Stomach smooth muscle (tissue), 2 donors: ENCODE measurements around the gene SNCB.

Experiments
- H3K27ac ChIP-seq: one replicate; pipeline ENCODE4 v1.7.0; 2013; ENCODE audit warnings: mild to moderate bottlenecking, low read length, inconsistent platforms
- H3K27me3 ChIP-seq, 2 donors: one replicate each; pipeline ENCODE4 v1.7.0; 2013; ENCODE audit warnings: low read length in 2 of 2; ENCODE audit not compliant: insufficient read depth in 2 of 2, control insufficient read depth in 1 of 2
- H3K36me3 ChIP-seq, 2 donors: one replicate each; pipeline ENCODE4 v1.7.0; 2013; ENCODE audit warnings: low read length in 2 of 2; ENCODE audit not compliant: control insufficient read depth in 2 of 2, insufficient read depth in 2 of 2
- H3K4me1 ChIP-seq: one replicate; pipeline ENCODE4 v1.7.0; 2013; ENCODE audit warnings: low read length; ENCODE audit not compliant: control insufficient read depth, insufficient read depth
- H3K4me3 ChIP-seq, 2 donors: one replicate each; pipeline ENCODE4 v1.7.0; 2013; ENCODE audit warnings: low read length in 2 of 2
- H3K9ac ChIP-seq, 2 donors: one replicate each; pipeline ENCODE4 v1.7.0; 2013; ENCODE audit warnings: low read length in 2 of 2, mild to moderate bottlenecking in 1 of 2
- H3K9me3 ChIP-seq, 2 donors: one replicate each; pipeline ENCODE4 v1.7.0; 2013; ENCODE audit warnings: low read length in 2 of 2; ENCODE audit not compliant: control insufficient read depth in 2 of 2
- donor health status: healthy.
- donor health status: Pancreatic carcinoma.

The SNCB gene

DNA sequence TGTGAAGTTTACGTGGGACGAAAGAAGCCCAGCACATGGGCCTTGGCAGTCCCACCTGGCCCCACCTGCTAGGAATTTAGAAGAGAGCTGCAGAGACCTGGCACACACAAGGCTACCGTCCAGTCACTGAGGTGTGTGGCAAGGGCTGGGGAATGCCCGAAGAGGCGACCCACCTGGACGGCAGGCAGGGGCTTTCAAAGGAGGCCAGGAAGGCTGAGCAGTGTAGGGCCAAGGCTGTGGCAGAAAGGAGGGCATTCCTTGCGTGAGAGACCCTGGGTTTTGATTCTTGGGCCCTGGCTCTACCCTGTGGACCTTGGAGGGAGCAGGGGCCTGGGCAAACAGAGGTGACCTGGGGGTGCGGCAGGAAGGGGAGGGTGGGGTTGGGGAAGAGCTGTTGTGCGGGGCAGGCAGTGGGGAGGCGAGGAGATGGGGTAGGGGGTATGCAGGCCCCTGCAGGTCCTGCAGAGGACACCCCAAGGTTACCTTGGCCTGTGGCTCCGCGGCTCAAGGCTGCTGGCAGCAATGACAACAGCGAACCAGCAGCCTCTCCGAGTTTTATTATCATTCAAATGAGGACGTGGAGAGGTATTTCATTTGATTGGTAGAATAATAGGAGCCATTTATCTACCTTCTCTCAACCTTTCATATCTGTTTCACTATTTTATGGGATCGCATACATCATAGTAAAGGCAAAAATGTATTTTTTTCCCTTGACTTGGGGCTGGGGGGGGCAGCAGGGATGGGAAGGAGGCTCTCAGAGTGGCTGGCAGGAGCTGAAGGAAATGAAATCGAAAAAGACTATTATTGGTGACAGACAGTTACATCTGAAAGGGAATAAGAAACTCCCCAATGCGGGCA lies 41.8 kb upstream of the SNCB start:
- no peaks in the 10 kb centered on the region for H3K9me3 ChIP-seq
- no peak overlapping the region for H3K9ac ChIP-seq
- peaks cover 14% of the 10 kb centered on the region in 2 donors for H3K27me3 ChIP-seq

DNA sequence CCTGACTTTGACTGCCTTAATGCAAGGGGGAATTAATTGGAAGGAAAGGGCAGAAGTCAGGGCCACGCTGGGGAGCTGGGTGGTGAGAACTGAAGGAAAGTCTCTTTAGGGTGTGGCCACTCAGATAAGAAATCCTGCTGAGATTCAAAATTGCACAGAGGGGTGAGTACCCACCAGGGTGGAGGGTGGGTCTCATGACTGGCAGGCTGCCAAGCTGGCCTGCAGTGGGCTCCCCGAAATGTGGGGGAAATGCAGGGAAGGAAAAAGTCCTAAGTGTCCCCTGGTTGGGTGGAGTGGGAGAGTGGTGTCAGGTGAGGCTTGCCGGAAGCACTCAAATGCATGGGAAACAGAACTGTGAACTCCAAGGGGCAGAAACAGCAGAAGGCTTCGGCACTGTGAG lies 41.1 kb upstream of the SNCB start:
- H3K9ac ChIP-seq, result no peak overlapping the region
- H3K9me3 ChIP-seq, result no peaks in the 10 kb centered on the region
- no peak overlapping the region for H3K4me3 ChIP-seq
- H3K27me3 ChIP-seq, result peaks cover 13 to 14% of the 10 kb centered on the region in 2 donors
- no peaks in the 10 kb centered on the region for H3K4me1 ChIP-seq
- no peak overlapping the region for H3K27ac ChIP-seq
- no peaks in the 10 kb centered on the region for H3K36me3 ChIP-seq

More for the DNA sequence above, 41.8 kb upstream of the SNCB start:
- Histone ChIP-seq H3K36me3 (no peaks in the 10 kb centered on the region), H3K27ac (no peak overlapping the region), H3K4me3 (no peak overlapping the region), H3K4me1 (no peaks in the 10 kb centered on the region)

DNA sequence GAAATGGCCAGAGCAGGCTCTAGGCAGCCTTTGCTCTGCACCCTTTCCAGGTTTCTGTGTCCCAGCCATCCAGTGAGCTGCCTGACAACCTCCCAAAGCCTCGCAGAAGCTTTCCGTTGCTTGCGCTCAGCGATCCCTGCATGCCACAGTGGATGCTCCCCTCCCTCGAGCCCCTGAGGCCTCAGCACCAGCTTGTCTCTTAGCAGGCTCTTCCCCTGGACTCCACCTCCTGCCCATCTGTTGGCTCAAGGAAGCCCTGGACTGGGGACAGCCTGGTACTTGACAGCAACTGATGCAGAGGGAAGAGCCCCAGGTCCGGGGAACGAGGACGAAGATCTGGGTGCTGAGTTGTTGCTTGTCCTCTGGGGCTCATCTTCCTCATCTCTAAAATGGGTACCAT lies 40.1 kb upstream of the SNCB start:
- Histone ChIP-seq H3K4me1 (no peaks in the 10 kb centered on the region), H3K9ac (no peak overlapping the region), H3K36me3 (no peaks in the 10 kb centered on the region), H3K27me3 (peaks cover 15 to 17% of the 10 kb centered on the region in 2 donors), H3K4me3 (no peak overlapping the region), H3K9me3 (no peaks in the 10 kb centered on the region), H3K27ac (no peak overlapping the region)

DNA sequence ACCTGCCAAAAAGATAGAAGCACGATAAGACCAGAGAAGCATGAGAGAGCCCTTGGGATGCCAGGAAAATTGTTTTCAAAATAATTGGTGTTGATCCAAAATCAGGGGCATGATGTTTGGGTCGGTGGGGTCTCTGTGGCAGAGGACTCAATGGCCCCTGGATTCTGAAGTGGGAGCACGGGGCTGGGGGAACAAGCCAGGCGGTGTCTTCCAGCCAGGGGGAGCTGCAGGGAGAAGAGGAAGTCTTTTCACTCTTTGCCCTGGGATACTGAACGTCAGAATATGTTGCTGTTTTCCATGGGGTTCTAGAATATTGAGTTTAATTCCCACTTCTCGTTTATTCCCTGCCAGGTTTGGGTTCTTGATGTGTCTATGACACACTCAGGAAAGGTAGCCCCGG lies 37.3 kb upstream of the SNCB start:
- Histone ChIP-seq H3K9ac (no peak overlapping the region), H3K4me1 (no peaks in the 10 kb centered on the region), H3K36me3 (no peaks in the 10 kb centered on the region), H3K9me3 (no peaks in the 10 kb centered on the region), H3K27me3 (peaks cover 28 to 33% of the 10 kb centered on the region in 2 donors), H3K4me3 (no peak overlapping the region), H3K27ac (no peak overlapping the region)

DNA sequence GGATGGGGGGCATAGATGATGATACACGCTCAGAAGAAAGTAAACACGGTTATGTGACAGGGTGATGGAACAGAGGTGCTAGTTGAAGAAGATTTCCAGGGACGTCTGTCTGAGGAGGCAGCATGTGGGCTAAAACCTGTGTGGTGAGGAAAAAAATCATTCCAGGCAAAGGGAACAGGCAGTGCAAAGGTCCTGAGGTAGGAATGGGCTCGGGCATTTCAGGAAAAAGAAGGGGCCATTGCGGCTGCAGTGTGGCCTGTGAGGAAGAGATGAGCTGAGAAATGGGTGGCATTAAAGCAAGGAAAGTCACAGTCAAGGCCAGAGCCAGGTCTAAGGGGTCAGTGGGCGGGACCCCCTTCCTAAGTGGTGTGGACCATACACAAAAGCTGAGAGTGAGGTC lies 35.2 kb upstream of the SNCB start:
- H3K36me3 ChIP-seq, result no peaks in the 10 kb centered on the region
- H3K27me3 ChIP-seq, result peaks cover 21 to 26% of the 10 kb centered on the region in 2 donors
- no peak overlapping the region for H3K9ac ChIP-seq
- peaks cover 4% of the 10 kb centered on the region for H3K4me1 ChIP-seq
- no peaks in the 10 kb centered on the region for H3K9me3 ChIP-seq
- H3K27ac ChIP-seq, result no peak overlapping the region
- H3K4me3 ChIP-seq, result no peak overlapping the region

DNA sequence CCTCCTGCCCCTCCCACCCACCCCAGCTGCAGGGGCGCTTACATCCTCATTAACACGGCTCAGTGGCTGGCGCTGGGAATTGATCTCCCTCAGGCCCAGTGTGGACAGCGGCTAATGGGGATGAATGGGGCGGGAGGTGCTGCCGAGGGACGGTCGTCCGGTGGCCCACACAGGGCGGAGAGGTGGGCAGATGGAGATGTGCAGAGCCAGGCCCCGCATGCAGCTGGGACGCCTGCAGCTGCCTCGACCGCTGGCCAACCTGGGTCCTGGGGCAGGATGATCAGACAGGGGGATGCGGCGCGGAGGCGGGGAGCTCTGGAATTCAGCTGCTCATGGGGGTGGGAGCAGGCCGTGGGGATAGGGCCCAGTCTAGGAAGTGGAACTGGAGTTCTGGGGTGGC lies 34.6 kb upstream of the SNCB start:
- H3K27me3 ChIP-seq, result peaks cover 19 to 22% of the 10 kb centered on the region in 2 donors
- no peak overlapping the region for H3K9ac ChIP-seq
- no peak overlapping the region for H3K4me3 ChIP-seq

DNA sequence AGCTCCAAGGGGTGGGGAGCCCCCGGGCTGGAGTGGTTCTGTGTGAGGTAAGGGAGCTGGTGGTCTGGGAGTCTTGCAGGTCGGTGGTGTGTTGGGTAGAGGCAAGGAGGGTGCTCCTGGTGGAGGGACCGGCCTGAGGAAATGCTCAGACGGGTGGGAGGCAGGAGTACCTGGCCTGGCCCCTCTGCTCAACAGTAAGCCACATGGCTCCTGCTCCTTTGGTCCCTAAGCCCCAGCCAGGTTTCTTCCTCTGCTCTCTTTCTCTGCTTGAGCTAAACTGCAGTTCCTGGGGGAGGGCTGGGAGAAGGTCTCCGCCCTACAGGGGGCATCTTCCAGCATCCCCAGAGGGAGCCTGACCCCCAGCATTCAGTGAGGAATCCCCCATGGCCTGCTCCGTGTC lies 34.1 kb upstream of the SNCB start:
- Histone ChIP-seq H3K27me3 (peaks cover 18 to 22% of the 10 kb centered on the region in 2 donors), H3K4me1 (peaks cover 4% of the 10 kb centered on the region), H3K9me3 (no peaks in the 10 kb centered on the region), H3K27ac (no peak overlapping the region), H3K36me3 (no peaks in the 10 kb centered on the region), H3K9ac (no peak overlapping the region), H3K4me3 (no peak overlapping the region)

More for the DNA sequence above, 34.6 kb upstream of the SNCB start:
- Histone ChIP-seq H3K27ac (no peak overlapping the region), H3K4me1 (peaks cover 4% of the 10 kb centered on the region), H3K9me3 (no peaks in the 10 kb centered on the region), H3K36me3 (no peaks in the 10 kb centered on the region)

DNA sequence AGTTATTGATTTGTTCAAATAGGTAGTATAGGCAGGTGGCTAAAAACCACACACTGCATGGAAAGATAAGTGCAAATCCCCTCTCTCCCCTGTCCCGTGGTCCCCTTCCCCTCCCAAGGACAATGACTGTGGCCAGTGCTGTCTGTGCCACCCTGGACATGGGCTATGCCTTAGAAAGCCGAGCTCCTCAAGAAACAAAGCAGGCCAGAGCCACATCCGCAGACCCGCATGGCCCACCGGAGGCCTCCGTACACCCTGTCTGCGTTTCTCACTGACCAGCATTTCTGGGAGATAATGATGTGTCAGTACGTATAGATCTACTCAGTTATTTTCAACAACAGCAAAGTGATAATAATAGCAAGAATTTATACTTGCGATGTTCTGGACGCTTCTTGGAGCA lies 33.2 kb upstream of the SNCB start:
- no peak overlapping the region for H3K27ac ChIP-seq
- H3K36me3 ChIP-seq, result no peaks in the 10 kb centered on the region
- H3K4me3 ChIP-seq, result no peak overlapping the region
- no peak overlapping the region for H3K9ac ChIP-seq
- peaks cover 9% of the 10 kb centered on the region for H3K4me1 ChIP-seq
- peaks cover 15 to 22% of the 10 kb centered on the region in 2 donors for H3K27me3 ChIP-seq
- H3K9me3 ChIP-seq, result no peaks in the 10 kb centered on the region

DNA sequence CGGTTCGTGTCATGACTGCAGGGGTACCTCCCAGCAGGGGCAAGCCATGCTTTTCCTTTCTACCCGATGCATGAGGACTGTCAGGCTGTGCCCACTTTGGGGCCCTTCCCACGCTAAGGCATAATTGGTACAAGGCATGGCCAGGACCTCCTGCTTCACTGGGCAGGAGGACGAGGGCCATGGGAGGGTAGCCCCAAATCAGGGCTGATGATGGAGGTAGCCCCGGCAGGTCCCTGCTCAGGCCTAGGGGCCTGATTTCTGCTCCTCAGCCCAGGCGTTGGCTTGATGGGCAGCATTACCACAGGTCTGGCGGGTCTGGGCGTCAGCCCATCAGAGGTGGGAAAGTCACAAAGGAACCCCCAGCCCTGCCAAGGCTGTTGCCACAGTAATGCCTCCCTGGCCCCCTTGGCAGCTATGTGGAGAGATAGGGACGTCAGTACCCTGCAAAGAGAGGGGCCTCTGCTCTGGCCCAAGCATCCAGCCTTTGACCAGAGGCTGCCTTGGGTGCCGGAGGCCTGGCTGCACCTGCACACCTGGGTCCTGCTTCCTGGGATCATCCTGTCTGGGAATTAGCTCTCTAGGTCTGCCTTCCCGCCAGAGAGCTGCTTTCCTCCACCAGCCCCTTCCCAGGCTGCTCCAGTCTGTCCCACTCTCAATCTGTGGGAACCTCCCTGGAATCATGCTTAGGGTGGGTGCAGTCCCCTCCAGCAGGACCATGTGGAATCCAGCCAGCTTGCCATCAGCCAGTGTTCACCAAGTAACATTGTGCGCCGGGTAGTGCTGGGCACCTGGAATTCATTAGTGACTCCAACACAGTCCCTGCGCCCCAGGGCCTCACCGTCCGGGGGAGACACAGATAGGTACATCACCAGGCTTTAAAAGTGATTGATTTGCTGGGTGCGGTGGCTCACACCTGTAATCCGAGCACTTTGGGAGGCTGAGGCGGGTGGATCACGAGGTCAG lies 32.3 kb upstream of the SNCB start:
- H3K9ac ChIP-seq, result no peak overlapping the region
- H3K27ac ChIP-seq, result no peak overlapping the region
- H3K4me3 ChIP-seq, result no peak overlapping the region
- H3K4me1 ChIP-seq, result peaks cover 14% of the 10 kb centered on the region
- H3K36me3 ChIP-seq, result no peaks in the 10 kb centered on the region
- H3K9me3 ChIP-seq, result no peaks in the 10 kb centered on the region
- H3K27me3 ChIP-seq, result peaks cover 15 to 19% of the 10 kb centered on the region in 2 donors

DNA sequence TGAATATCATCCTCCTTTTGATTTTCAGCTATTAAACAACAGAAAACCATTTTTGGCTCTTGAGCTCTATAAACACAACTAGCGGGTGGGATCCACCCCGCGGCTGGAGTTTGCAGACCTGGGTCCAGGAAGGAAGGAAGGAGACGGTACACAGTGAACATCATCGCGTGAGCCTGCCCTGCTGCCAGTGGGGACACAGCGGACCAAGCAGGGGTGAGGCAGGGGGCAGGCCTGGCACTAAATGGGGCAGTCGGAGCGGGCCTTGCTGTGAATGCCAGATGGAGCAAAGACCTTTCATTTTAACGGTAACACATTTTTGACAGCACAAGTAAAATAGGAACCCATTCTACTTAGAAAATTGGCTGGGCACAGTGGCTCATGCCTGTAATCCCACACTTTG lies 31.3 kb upstream of the SNCB start:
- peaks cover 14% of the 10 kb centered on the region for H3K4me1 ChIP-seq
- no peak overlapping the region for H3K9ac ChIP-seq
- H3K27me3 ChIP-seq, result peaks cover 15 to 19% of the 10 kb centered on the region in 2 donors
- H3K9me3 ChIP-seq, result no peaks in the 10 kb centered on the region
- H3K36me3 ChIP-seq, result peaks cover 0 to 5% of the 10 kb centered on the region in 2 donors
- no peak overlapping the region for H3K27ac ChIP-seq
- no peak overlapping the region for H3K4me3 ChIP-seq
